GOT3 (cell line): ENCODE data around the gene HNRNPF.

ENCODE experiments used
- DNase-seq: peaks from one replicate; lab custom pipeline; 2025; ENCODE audit warnings: mixed read lengths; lab: John Stamatoyannopoulos, UW

HNRNPF gene

DNA sequence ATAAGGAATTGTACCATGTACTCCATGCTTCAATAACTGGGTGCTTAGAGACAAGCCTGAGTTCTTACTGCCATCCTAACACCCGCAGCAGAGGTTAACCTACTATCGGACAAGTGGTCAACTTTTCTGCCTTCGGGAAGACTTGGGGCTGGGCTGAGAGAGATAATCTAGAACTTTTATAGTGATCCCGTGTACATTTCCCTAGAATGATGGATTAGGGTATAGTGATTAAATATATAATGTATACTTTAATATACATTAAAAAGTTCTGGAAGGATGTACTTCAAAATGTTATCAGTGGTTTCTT is 12.2 kb upstream of the HNRNPF start:
- DNase-seq = no peak

GRCh38 chr10:43420369-43421200 is 11.6 kb upstream of the HNRNPF start:
- DNase-seq = peak; percentile 54

- DNase-seq = no peak
Measured at GRCh38 chr10:43419997-43420368, 11.0 kb upstream of the HNRNPF start.

DNA sequence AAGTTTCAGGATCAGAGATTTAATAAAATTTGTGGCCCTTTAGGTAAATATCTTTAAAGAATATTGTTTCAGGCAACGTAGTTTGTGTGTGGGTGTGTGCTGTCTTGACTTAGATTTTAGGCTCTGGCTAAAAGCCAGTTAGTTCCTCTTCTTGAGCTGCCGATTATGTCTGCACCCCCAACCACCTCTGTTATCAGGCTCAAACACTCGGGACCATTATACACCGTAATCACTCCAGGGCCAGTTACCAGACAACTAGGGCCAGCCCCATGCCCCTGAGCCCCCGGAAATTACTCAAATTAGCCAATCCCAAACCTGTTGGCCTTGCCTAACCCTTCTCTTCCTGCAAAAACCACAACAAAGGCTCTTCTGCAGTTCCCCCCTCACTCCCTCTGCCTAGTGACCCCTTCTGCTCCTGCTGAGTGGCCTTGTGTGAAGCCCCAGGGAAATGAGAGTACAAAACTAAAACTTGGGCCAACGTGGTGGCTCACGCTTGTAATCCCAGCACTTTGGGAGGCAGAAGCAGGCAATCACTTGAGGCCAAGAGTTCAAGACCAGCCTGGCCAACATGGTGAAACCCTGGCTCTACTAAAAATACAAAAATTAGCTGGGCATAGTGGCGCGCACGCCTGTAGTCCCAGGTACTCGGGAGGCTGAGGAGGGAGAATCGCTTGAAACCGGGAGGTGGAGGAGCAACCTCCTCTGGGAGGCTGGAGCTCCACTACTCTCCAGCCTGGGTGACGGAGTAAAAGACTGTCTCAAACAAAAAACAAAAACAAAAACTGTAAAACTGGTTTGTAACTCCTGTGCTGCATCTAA is 9.2 kb upstream of the HNRNPF start:
- no peak for DNase-seq

- no peak for DNase-seq
Measured at GRCh38 chr10:43415544-43415943, 6.6 kb upstream of the HNRNPF start.

DNA sequence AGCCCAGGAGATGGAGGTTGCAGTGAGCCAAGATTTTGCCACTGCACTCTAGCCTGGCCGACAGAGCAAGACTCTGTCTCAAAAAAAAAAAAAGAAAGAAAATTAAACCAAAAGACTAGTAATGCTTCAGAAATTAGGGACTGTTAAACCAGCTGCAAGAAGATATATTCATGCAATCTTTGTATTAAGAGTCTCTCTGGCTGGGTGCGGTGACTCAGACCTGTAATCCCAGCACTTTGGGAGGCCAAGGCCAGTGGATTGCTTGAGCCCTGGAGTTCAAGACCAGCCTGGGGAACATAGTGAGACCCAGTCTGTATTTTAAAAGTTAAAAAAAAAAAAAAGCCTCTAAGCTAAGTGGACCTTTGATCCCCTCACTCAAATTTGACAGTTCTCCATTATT is 2.5 kb upstream of the HNRNPF start:
- DNase-seq = no peak

GRCh38 chr10:43410345-43410744 is 1.4 kb upstream of the HNRNPF start:
- DNase-seq = no peak

- no peak for DNase-seq
Measured at GRCh38 chr10:43409385-43410109, 561 bp upstream of the HNRNPF start.

DNA sequence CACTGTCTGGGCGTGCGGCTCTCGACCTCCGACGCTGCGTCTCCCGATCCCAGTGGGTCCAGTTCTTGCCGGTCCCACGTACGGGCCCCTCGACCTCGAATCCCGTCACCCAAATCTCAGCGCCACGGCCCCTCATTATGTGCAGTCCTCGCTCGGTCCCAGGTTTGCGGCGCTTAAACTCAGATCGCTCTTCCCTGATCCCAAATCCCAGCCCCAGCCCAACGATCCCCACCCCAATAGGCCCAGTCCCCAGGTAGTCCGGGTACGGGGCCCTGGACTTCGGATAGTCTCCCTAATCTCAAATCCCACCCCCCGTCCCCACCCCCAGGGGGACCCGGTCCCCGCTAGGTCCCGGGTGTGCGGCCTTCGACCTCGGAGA is 666 bp downstream of the HNRNPF start:
- DNase-seq = no peak

DNA sequence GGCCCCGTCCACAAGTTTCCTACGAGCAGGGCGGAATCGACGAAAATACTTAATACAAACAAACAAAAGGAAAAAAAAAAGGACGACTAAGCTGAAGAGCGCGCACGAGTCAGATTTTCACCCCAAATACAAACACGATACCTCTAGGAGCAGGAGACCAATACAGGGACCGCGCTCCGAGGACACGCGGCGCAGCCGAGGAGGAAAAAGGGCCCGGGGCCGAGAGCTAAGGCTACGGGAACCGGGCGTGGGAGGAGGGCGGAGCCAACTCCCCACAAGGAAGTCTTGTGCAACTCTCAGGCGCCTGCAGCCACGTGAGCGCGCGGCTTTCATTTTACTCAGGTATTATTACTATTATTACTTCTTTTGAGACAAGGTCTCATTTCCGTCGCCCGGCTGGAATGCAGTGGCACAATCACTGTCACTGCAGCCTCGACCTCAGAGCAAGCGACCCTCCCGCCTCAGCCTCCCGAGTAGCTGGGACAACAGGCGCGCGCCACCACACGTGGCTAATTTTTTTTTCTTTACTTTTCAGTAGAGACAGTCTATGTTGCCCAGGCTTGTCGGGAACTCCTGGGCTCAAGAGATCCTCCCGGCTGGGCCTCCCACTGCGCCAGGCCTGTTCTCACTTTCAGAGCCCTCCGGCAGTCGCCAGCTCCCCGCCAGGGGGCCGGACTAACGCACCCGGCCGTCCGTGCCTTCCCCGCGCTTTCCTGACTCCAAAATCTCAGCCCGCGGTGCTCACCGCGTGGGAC is 1.2 kb downstream of the HNRNPF start:
- peak; percentile 55 for DNase-seq

- DNase-seq = no peak
Measured at GRCh38 chr10:43407148-43407575, 1.8 kb downstream of the HNRNPF start.

DNA sequence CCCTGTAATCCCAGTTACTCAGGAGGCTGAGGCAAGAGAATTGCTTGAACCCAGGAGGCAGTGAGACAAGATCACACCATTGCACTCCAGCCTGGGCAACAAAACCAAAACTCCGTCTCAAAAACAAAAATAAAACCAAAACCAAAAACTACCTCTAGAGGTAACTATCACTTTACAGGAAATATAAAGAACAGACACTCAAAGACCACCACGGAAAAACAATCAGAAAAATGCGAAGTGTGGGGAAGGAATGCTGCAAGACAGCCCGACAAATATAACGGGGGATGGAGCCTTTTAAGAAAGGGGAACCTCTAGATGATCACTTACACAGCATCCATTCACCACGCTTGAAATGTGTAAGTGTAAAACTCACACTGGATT is 4.3 kb downstream of the HNRNPF start:
- DNase-seq = no peak

DNA sequence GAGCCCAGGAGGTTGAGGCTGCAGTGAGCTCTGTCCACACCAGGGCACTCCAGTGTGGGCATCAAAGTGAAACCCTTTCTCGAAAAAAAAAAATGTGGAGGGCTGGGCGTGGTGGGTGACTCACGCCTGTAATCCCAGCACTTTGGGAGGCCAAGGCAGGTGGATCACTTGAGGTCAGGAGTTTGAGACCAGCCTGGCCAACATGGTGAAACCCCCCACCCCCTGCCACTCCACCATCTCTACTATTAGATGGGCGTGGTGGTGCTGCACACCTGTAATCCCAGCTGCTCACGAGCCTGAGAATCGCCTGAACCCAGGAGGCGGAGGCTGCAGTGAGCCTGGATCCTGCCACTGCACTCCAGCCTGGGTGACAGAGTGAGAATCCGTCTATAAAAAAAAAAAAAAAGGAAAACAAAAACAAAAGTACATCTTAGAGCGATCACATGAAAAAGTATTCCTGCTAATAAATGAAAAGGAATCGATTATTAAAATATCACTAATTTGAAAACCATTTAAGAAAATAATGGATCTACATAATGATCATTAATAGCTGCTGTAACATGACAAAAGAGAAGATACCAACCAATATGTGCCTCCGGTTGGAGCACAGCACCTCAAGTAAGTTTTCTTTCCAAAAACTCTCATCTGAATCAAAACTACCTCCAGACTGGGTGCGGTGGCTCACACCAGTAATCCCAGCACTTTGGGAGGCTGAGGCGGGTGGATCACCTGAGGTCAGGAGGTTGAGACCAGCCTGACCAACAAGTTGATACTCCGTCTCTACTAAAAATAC is 4.9 kb downstream of the HNRNPF start:
- DNase-seq = no peak

GRCh38 chr10:43402880-43403452 is 6.0 kb downstream of the HNRNPF start:
- DNase-seq = no peak

- no peak for DNase-seq
Measured at GRCh38 chr10:43402176-43402575, 6.8 kb downstream of the HNRNPF start.

- no peak for DNase-seq
Measured at GRCh38 chr10:43401627-43402026, 7.4 kb downstream of the HNRNPF start.

DNA sequence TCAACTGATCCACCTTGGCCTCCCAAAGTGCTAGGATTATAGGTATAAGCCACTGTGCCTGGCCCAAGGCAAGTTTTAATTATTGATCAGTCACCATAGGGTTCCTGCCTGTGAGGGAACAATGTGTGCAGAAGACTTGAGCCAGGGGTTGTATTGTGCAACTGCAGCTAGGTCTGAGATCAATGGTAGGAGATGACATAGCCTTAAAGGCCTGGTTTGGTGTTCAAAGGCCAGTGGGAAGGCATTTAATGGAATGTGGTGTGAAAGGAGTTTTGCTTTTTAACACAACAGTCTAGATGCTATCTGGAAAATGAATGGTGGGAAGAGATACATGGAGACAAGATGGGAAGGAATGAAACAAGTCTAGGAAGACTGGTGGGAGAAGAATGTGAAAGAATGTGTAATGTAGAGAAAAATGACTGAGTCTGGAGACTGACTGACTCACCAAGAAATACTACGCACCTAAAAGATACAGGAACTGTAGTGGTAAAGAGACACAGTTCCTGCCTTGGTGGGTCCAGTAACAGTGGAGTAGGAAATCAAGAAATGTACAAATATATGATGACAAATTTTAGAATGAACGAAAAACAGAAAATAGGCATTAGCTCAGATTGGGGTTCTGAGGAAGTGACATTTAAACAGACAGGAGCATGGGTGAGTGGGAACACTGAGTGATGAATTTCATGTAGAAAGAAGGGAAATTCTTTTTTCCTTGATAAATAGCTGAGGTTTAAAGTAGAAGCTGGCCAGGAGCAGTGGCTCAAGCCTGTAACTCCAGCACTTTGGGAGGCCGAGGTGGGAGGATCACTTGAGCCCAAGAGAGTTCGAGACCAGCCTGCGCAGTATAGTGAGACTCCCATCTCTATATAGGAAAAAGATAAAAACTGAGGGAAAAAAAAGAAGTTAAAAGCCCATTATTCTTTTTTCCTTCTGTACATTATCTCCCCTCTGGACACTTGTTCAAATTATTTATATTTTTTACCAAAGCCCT is 9.4 kb downstream of the HNRNPF start:
- DNase-seq = no peak

DNA sequence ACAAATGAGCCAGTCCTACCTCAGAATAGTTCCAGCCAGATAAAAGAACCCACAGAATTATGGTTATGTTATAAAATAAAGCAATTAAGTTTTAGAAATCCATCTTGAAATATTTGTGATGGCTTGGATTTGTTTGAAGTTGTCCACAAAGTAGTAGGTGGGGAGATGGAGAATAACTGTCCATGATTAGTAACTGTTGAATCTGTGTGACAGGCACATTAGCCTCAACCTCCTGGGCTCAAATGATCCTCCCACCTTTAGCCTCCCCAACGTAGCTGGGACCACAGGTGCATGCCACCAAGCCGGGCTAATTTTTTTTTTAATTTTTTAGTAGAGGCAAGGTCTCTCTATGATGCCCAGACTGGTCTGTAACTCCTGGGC is 10.1 kb downstream of the HNRNPF start:
- no peak for DNase-seq

DNA sequence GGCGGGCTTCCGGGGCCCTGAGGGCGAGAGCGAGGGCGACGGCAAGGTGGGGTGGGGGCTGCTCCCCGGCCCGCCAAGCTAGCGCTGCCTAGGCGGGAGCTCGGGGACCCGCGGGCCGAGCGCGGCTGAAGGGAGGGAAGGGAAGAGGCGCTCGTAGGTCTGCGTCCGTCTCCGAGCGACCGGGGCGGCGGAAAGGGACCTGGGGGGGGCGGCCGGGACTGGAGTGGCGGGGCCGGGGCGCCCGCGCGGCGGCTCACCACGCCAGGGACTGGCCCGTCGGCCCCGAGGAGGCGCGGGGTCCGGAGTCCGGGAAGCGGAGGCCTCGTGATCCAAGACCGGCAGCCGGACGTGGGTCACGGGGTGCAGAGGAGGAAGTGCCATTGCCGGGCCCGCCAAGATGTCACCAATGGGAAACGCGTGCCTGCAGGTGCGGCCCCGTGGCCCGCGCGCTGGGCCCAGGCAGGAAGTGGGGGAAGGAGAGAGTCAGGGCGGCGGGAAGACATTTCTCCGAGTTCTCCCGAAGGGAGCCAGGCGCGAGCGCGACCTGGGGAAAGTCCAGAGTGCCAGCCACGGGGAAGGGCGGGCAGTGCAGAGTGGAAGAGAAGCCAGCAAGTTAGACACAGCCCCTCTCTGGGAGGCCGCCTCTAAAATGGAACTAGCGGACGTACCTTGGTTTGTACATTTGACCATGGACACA is 11.9 kb downstream of the HNRNPF start:
- peak; percentile 21 for DNase-seq
